HCT116 (cell line): Measurements from ENCODE around the gene C3orf22.

Source experiments
- EZH2 ChIP-seq: fragments of 200-600 bp; sonication (generic); IDR thresholded peaks from 2 replicates; pipeline ENCODE4 v1.6.1; 2017; ENCODE audit warnings: antibody characterized with exemption, mixed run types
- FOSL1 ChIP-seq: IDR thresholded peaks from 2 replicates; pipeline ENCODE4 v1.6.1; 2012; ENCODE audit warnings: low read depth
- MAX ChIP-seq: IDR thresholded peaks from 2 replicates; pipeline ENCODE4 v1.6.1; 2012
- TF ChIP-seq, protein P1 (sequence below), 3 experiments: fragments of 200-600 bp in 1 of 3; sonication (generic) in 1 of 3; IDR thresholded peaks in 2 of 3; conservative IDR thresholded peaks in 1 of 3; 2 replicates each; pipeline ENCODE4 v1.5.1; 2012 to 2017; ENCODE audit warnings: low read depth in 2 of 3, low read length in 2 of 3, antibody characterized with exemption in 1 of 3, borderline replicate concordance in 1 of 3, control low read depth in 1 of 3, mild to moderate bottlenecking in 1 of 3, mixed read lengths in 1 of 3, mixed run types in 1 of 3, moderate library complexity in 1 of 3; ENCODE audit not compliant: insufficient read depth in 1 of 3

- TF ChIP-seq, protein P1, sequence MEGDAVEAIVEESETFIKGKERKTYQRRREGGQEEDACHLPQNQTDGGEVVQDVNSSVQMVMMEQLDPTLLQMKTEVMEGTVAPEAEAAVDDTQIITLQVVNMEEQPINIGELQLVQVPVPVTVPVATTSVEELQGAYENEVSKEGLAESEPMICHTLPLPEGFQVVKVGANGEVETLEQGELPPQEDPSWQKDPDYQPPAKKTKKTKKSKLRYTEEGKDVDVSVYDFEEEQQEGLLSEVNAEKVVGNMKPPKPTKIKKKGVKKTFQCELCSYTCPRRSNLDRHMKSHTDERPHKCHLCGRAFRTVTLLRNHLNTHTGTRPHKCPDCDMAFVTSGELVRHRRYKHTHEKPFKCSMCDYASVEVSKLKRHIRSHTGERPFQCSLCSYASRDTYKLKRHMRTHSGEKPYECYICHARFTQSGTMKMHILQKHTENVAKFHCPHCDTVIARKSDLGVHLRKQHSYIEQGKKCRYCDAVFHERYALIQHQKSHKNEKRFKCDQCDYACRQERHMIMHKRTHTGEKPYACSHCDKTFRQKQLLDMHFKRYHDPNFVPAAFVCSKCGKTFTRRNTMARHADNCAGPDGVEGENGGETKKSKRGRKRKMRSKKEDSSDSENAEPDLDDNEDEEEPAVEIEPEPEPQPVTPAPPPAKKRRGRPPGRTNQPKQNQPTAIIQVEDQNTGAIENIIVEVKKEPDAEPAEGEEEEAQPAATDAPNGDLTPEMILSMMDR (IDR thresholded peaks at IDR 0.05 in 2 of 3, conservative IDR thresholded peaks at IDR 0.05 in 1 of 3; ENCODE audit: borderline replicate concordance in 1 of 3, insufficient read depth in 1 of 3, low read depth in 2 of 3, low read length in 2 of 3), result no peak
- no peak for TF ChIP-seq FOSL1
- no peak for TF ChIP-seq MAX
- TF ChIP-seq EZH2, result no peak
Measured at GRCh38 chr3:126541628-126542339, 16.9 kb downstream of the C3orf22 start.
